Vagina (tissue), 2 donors: ENCODE results near the gene CACNA1S.

Source experiments
- CTCF ChIP-seq, 3 experiments: fragments of 450-650 bp in 2 of 3; fragments of 200-600 bp in 1 of 3; sonication (generic) in 1 of 3; IDR thresholded peaks; one replicate each; pipeline ENCODE4 v1.5.1; 2017 to 2019; ENCODE audit warnings: antibody characterized with exemption in 3 of 3, mild to moderate bottlenecking in 2 of 3, moderate library complexity in 2 of 3
- POLR2A ChIP-seq, 2 donors: fragments of 450-650 bp; IDR thresholded peaks; one replicate each; pipeline ENCODE4 v1.6.1; 2017; ENCODE audit warnings: antibody characterized with exemption in 2 of 2, mild to moderate bottlenecking in 2 of 2, moderate library complexity in 2 of 2

- no peak for TF ChIP-seq CTCF (IDR thresholded peaks at IDR 0.05)
- TF ChIP-seq POLR2A (IDR thresholded peaks at IDR 0.05), result no peak
Measured at GRCh38 chr1:201112173-201112731, at the start of gene CACNA1S.
